Measurements from ENCODE around the gene GPRC5A.

Gene GPRC5A

DNA sequence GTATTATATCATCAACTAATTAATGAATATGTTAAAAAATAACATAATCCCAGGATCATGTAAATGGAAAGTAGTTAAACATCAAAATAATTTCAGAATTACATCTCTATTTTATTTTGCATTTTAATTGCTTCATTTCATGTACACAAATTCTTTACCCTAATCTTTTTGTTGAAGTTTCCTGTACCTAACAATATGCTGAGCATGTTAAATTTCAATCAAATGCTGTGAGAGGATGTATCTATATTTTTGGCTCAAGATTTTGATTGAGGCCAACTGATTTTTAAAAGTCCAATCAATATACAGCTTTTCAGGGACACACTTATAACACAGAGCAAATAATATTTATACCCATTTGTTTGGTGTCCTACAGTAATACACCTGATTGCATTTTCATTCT is 54.2 kb downstream of the GPRC5A start:
- DNase-seq = no peak

DNA sequence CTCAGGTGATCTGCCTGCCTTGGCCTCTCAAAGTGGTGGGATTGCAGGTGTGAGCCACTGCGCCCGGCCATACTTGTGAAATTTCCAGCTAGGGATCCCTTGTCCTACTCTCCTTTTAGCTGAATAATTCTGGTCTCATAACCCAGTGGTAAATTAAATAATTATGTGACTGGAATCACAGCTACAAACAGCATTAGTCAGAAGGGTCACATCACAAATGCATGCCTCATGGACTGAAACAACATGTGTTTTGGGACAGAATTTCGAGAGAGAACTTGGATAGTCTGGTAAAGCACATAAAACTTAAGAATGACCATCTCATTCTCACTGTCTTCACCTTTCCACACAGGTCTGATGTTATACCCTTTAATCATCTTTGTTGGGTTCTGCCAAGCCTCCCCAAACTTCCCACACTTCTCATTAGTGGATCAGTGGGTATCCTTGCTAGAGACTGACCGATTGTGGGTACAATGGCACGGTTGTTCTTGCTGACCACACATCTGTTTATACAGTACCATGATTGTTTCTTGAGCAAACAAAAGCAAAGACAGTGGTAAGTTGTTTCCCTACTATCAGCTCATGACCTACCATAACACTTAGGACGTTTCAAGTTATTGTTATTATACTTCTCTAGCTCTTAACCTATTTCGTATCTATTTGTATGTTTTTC is 55.5 kb downstream of the GPRC5A start:
- peak; percentile 56 to 92 for DNase-seq

DNA sequence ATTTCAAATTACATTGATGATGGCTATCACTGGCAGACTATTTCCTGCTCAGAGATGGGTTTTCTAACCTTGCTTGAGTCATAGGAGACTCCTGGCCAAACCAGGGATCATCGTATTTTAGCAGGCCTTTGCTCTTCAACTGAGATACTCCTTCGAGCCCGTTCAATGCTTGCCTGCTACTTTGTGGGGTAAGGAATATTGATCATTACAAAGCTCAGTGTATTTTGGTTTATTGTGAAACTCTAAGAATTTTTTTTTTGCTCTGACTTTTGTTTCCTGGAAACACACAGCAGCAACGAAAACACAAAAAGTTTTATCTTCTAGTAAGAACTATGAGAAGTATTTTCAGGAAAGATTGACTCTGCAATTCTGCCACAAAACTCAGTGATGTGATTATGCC is 56.5 kb downstream of the GPRC5A start:
- no peak for DNase-seq

DNA sequence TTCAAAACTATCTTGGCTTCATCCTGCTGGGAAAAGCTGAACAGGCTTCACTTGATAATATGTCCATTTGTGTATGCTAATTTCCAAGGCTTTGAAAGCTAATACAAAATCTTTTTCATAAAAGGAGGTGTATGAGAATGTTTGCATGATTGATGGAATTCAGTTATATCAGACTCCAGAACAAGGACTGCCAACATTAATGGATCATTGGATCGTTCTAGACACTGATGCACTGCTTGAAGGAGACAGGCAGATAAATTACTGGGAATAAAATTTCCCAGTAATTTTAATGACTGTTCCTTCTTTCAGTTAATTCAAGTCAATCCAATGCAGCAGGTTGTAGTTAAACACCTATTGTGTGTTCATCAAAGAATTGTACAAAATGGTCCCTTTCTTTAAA is 60.1 kb downstream of the GPRC5A start:
- DNase-seq = no peak

DNA sequence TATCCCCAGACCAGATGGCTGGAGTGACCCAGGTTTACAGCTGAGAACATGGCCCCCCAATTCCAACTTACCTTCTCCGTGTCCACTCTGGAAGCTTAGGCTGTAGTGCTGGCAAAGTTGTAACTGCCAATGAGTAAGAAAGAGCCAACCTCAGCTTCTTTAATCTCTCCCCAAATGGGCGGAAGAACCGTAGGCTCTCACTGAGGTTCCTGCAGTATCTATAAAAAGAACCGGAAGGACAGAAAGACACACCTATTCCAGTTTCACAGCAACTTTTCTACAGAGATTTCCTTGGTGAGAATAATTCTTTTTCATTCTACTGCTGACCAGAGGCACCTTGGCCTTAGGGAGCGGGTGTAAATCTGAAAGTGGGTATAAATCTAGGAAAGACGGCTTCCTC is 60.7 kb downstream of the GPRC5A start, which contains the start of gene GPRC5D:
TSS of gene GPRC5D (minus strand) at position 135 of the 400 bp plus-strand sequence. CDS start 1,786 bp downstream, outside the sequence.
- no peak for DNase-seq

DNA sequence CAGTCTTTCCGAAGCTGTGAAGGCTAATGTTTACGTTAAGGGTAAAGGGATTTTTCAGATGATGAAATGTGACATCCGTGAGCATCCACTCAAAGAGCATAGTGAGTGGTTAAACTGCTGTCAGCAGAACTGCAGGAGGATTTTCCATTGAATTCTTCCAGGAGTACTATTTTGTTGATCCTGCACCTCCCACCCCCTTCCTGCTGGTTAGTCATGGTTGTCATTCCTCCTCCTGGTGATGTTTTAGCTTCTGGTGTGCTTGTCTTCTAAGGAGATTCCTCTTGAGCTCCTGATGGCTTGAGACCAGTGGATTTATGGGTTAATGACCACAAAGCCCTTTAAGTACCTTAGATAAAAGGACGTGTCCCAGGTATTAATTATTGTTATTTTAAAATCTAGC is 63.0 kb downstream of the GPRC5A start:
- no peak for DNase-seq

DNA sequence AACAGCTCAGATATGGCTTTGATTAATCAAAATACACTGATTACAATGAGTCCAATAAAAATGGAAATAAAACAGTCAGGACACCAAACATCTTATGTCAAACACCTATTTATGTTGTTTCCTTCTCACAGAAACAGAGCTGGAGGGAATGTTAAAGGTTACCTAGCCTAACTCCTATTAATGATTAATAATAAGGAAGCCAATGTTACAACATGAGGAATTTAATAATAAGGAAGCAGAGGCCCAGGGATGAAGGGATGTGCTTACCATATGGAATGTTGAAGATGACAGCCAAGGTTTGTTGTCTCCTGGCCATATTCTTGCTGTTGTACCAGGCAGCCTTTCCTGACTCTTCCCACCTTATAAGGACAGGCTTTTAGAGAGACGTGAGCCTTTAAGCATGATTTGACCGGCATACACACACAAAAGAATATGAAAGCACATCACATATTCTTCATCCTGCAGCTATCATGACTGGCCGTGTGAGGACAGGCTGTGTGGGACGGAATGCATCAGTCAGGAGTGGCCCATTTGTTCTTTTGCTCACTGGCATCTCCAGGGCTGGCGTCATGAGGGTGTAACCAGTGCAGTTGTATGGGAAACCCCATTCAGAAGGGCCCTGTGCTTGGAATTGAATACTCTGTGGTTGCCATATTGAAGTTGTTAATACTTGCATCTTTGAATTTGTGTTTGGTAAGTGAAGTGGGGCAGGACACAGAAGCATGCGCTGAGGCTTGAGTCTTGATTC is 63.7 kb downstream of the GPRC5A start:
- DNase-seq = no peak

DNA sequence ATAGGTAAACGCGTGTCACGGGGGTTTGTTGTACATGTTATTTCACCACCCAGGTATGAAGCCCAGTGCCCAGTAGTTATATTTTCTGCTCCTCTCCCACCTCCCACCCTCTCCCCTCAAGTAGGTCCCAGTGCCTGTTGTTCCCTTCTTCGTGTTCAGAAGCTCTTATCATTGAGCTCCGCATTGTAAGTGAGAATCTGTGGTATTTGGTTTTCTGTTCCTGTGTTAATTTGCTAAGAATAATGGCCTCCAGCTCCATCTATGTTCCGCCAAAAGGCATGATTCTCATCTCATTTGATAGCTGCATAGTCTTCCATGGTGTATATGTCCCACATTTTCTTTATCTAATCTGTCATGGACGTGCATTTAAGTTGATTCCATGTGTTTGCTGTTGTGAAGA is 67.5 kb downstream of the GPRC5A start:
- no peak for DNase-seq

DNA sequence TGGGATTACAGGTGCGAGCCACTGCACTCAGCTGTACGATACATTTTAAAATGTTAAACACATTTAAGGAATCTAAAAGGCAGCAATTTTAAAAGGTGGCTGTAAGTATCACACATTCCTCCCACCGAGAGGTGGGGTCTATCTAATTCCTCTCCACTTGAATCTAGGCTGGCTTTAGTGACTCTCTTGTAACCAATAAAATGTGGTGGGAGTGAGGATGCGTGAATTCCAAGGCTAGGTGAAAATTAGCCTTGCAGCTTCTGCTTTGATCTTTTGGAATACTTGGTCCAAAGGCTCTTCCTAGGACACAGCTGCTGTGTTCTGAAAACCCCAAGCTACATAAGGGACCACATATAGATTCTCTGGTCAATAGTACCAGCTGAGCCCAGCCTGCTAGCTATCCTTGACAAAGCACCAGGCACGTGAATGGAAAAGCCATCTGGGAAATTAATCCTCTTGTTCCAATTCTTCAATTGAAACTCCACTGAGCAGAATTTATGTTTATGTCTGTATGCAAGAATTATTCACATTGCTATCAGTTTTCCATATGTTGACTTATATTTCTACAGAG is 69.4 kb downstream of the GPRC5A start:
- no peak for DNase-seq

DNA sequence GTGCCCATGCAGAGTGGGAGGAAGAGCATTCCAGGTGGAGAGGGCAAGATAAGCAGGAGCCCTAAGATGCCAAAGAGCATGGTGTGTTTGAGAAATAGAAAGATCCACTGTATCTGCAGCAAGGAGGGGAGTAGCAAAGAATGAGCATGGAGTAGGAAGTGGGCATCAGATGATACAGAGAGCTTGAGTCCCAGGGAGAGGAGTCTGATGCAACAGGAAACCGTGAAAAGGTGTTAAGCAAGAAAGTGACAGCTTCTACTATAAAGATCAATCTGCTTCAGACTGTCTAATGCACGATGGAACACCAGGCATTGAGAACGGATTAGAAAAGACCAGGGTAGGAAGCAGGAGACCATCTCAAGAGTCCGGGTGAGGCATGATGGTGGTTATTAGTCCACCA is 72.9 kb downstream of the GPRC5A start:
- DNase-seq = no peak

DNA sequence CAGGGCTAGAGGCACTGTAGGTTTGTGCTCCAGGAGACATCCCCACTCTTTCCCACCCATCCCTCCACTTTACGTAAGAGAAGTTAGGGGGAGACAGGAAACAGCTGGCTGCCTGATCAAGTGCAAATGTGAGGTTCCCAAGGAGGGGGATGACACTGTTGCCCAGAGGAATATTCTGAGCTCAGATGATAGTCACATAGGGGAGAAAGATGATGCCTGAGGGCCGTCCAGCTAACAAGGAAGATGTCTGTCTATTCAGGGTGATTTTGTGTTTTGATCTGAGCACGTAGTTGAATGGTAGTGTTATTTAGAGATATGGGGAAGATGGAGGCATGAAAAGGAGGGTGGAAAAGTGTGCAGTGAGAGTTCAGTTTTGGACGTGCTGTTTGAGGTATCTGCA is 74.5 kb downstream of the GPRC5A start:
- no peak for DNase-seq

All from hippocampal formation (tissue), 2 donors.